Measurements from ENCODE around the gene TAP2. TPM values are rescaled to one million over a fixed set of nuclear protein-coding genes. Genes with fewer than 3 reads are reported as not detected.
"Not testable (repeated sequence)": the region's sequence is repeated elsewhere in the genome, so short reads cannot be mapped to it uniquely, and the experiment has no call there.

Gene TAP2
- 45.5 TPM for polyA plus RNA-seq (2012; ENCODE audit: missing spikeins)

DNA sequence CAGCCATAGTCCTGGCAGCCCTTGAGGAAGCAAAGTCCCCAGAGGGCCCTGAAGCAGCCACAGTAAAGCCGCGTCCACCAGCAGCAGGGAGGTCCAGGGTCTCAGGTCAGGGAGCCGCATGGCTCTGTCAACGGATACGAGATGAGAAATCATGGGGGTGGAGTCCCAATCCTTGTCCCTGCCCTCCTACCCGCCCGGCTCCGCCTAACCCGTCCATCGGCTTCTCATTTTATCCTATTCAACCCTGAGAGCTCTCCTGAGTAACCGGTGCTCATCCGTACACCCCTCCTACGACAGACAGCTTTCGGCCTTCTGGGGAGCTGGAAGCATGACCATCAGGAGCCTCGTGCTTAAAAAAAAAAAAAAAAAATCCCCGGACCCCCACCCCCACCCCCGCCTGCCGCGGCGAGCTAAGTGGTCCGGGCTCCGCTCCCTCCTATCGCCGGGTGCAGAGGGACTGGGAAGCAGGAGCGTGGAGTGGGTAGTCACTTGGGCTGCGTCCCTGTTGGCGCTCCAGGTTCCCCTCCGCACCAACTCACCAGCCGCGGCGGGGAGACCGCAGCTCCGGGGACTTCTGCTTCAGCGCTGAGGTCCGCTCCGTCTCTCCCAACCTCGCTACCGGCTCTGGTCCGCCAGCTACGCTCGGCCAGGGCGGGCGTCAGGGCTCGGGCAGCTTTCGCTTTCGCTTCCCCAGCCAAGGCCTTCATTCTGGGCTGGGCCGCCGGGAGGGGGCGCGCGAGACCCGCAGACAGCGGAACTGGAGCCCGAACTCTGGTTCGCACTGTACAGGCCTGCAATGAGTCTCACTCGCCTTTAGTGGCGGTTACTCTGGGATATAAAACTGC is at the start of gene TAP2:
Gene TAP2 (minus strand): TSS at position 626 of the 845 bp plus-strand sequence. CDS start 506 bp downstream, at position 120.
- peak; percentile 86 for TF ChIP-seq POLR2A (IDR thresholded peaks at IDR 0.05; ENCODE audit: low read depth, low read length)
- TF ChIP-seq TAF1 (IDR thresholded peaks at IDR 0.05; ENCODE audit: borderline replicate concordance, low read depth, low read length) = peak; percentile 80; the same call in 1 of the 2 replicates
- TF ChIP-seq POLR2AphosphoS5 (IDR thresholded peaks at IDR 0.05; ENCODE audit: low read depth, low read length) = peak; percentile 88; the same call in 1 of the 2 replicates
- DNase-seq (ENCODE audit: insufficient read length) (peak; percentile 94), FAIRE-seq (peak; percentile 93)

DNA sequence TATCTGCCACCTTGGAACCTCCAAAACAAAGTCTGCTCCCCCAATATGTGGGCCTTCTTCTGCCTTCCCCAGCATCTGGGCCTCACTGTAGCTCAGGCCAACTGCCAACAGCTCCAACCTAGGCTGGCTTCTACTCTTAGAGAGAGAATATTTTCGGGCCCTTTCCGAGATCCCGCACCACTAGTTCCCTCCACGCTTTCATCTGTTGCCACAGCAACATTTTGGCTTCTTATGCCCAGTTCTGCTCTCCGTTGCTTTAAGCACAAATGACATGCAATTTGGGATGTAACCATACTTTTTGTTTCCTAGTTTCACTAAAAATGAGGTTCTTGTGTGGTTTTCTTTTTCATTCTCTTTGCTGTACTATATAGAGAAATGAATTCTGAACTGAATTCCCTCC is 49.1 kb upstream of the TAP2 start:
- no peak for TF ChIP-seq POLR2A (IDR thresholded peaks at IDR 0.05; ENCODE audit: low read depth, low read length)
- no peak for TF ChIP-seq TAF1 (IDR thresholded peaks at IDR 0.05; ENCODE audit: borderline replicate concordance, low read depth, low read length)
- no peak for TF ChIP-seq POLR2AphosphoS5 (IDR thresholded peaks at IDR 0.05; ENCODE audit: low read depth, low read length)
- DNase-seq (ENCODE audit: insufficient read length) (no peak), FAIRE-seq (no peak)

DNA sequence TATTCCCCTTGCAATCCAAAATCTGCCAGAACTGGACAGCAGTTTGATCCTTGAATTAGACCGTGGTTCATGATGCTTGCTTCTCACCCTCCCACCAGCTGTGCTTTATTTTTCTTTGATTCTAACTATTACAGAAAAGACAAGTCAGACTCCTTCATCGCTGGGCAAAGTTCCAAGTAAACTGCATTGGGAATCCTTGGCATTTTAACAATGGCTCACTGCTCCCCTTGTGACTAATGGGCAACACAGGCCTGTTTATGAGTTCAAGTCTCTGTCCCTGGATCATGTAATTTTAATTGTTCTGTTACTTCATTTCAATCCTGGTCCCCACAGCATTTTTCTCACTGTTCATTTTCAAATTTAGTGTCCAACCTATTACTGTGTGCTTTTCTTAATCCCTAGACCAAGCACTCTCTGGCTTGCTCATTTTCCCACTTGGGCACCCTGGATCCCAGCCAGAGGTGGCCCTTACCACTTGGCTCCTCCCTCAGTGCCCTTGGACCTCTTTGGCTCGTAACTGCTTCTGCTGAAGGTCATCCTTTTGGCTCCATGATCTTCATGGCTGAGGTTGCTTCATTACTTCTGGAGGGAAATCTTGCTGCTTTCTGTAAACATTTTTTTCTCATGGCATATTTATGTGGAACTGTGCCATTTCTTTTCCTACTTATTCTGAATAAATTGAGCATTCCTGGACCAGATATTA is 48.3 kb upstream of the TAP2 start:
- FAIRE-seq = no peak
- DNase-seq (ENCODE audit: insufficient read length) = no peak
- TF ChIP-seq POLR2AphosphoS5 (IDR thresholded peaks at IDR 0.05; ENCODE audit: low read depth, low read length) (no peak), TAF1 (IDR thresholded peaks at IDR 0.05; ENCODE audit: borderline replicate concordance, low read depth, low read length) (no peak), POLR2A (IDR thresholded peaks at IDR 0.05; ENCODE audit: low read depth, low read length) (no peak)

DNA sequence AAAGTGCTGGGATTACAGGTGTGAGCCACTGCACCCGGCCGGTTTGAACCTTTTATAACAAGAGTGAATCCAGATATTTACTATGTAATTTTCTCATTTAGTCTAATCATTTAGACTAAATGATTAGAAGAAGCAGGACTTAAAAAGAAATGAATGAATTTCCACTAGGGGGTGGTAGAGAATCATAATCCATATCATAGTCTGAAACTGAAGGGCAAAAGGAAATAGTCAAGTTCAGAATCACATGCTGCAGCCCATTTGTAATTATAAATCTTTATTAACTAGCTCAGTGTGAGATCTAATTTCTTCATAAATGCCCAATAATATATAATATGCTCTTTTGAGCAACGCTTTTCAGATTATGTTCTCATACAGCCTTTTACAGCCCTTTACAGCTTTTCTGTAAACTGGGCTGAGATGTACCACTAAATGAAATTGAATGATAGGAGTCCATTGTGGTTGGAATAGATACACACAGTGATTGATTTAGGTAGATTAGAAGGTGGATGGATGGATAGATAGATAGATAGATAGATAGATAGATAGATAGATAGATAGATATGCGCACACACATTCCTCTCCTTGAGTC is 47.3 kb upstream of the TAP2 start:
- no peak for TF ChIP-seq POLR2AphosphoS5 (IDR thresholded peaks at IDR 0.05; ENCODE audit: low read depth, low read length)
- TF ChIP-seq TAF1 (IDR thresholded peaks at IDR 0.05; ENCODE audit: borderline replicate concordance, low read depth, low read length) = no peak
- no peak for TF ChIP-seq POLR2A (IDR thresholded peaks at IDR 0.05; ENCODE audit: low read depth, low read length)
- FAIRE-seq (peak; percentile 58), DNase-seq (ENCODE audit: insufficient read length) (no peak)

DNA sequence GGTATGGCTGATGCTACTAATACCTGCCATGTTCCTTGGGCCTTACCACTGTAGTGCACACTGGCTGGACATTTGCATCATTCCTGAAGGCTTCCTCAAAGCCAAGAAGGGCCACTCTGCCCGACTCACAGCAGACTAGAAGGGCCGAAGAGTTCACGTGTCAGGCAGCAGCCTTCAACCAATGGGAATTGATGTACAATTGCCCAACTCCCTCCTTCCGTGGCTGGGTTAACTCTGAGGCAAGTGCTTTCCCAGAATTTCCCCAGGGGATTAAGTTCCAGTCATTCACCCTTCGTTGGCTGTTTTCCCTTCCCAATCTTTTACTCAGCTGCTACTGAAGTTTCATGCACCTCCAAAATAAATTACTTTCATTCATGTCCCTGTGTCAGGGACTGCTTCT is 45.2 kb upstream of the TAP2 start:
- DNase-seq (ENCODE audit: insufficient read length) (no peak), FAIRE-seq (no peak)
- TF ChIP-seq POLR2AphosphoS5 (IDR thresholded peaks at IDR 0.05; ENCODE audit: low read depth, low read length) (no peak), POLR2A (IDR thresholded peaks at IDR 0.05; ENCODE audit: low read depth, low read length) (no peak), TAF1 (IDR thresholded peaks at IDR 0.05; ENCODE audit: borderline replicate concordance, low read depth, low read length) (no peak)

DNA sequence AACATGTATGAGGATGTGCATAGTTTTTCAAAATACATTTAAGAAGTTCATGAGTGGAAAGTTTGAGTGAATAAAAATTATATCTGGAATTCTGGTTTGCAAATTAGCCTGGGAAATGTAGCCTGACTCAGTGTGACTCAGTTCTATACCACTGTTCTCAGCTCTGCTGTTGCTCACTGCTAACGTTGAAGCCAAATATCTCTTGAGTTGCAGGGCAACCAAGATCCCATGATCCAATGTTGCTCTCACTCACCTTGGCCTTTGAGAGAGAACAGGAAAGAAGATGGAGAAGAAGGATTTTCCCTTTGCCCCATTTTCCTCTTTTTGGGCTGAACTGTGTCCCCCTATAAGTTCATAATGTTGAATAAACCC is 44.3 kb upstream of the TAP2 start:
- FAIRE-seq (no peak), DNase-seq (ENCODE audit: insufficient read length) (no peak)
- no peak for TF ChIP-seq POLR2AphosphoS5 (IDR thresholded peaks at IDR 0.05; ENCODE audit: low read depth, low read length)
- TF ChIP-seq POLR2A (IDR thresholded peaks at IDR 0.05; ENCODE audit: low read depth, low read length) = no peak
- TF ChIP-seq TAF1 (IDR thresholded peaks at IDR 0.05; ENCODE audit: borderline replicate concordance, low read depth, low read length) = no peak

DNA sequence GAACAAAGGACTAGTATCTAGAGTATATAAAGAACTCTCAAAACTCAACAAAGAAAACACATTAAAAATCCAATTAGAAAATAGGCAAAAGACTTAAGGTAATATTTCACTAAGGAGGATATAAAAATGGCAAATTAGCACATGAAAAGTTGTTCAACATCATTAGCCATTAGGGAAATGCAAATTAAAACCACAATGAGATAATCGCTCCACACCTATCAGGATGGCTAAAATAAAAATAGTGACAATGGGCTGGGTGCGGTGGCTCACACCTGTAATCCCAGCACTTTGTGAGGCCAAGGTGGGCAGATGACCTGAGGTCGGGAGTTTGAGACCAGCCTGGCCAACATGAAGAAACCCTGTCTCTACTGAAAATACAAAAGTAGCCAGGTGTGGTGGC is 42.4 kb upstream of the TAP2 start:
- not testable (repeated sequence) for DNase-seq (ENCODE audit: insufficient read length); FAIRE-seq

DNA sequence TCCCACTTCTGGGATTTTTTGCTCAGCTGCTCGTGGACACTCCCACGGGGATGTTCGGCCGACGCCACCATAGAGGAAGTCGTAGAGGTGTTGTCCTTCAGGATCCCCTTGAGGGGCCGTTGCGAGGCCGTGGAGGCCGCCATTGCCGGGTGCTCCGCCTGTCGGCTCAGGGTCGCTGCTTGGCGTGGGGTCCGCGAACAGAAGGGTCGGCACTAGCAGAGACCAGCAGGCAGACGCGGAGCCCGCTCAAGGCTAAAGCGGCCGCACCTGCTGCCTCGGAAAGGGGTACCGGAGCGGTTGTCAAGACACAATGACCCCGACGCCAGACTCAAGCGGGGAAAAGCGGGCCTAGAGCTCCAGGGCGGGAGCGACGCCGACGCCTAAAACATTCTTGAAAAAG is 41.2 kb upstream of the TAP2 start:
- TF ChIP-seq POLR2AphosphoS5 (IDR thresholded peaks at IDR 0.05; ENCODE audit: low read depth, low read length) (no peak), POLR2A (IDR thresholded peaks at IDR 0.05; ENCODE audit: low read depth, low read length) (no peak), TAF1 (IDR thresholded peaks at IDR 0.05; ENCODE audit: borderline replicate concordance, low read depth, low read length) (no peak)
- FAIRE-seq = no peak

DNA sequence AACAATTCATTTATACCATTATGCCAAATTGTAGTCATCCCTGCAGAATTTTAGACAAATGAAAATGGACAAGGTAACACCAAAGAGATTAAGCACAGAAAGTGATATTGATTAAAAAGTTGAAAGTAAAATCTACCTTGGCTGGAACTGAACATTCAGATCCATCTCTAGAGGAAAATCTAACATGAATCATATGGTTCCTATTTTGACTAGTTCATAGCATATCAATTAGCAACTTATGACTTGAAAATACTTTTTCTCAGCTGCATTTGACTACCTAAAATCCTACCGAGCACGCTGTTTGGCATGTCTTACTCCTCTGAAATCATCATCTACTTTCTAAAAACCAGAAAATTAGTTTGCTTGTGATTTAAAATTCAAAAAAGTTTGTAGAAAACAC is 38.1 kb upstream of the TAP2 start:
- no peak for TF ChIP-seq TAF1 (IDR thresholded peaks at IDR 0.05; ENCODE audit: borderline replicate concordance, low read depth, low read length)
- TF ChIP-seq POLR2A (IDR thresholded peaks at IDR 0.05; ENCODE audit: low read depth, low read length) = no peak
- TF ChIP-seq POLR2AphosphoS5 (IDR thresholded peaks at IDR 0.05; ENCODE audit: low read depth, low read length) = no peak
- DNase-seq (ENCODE audit: insufficient read length) (no peak), FAIRE-seq (no peak)

More for the DNA sequence above, 41.2 kb upstream of the TAP2 start:
- DNase-seq (ENCODE audit: insufficient read length) = no peak

DNA sequence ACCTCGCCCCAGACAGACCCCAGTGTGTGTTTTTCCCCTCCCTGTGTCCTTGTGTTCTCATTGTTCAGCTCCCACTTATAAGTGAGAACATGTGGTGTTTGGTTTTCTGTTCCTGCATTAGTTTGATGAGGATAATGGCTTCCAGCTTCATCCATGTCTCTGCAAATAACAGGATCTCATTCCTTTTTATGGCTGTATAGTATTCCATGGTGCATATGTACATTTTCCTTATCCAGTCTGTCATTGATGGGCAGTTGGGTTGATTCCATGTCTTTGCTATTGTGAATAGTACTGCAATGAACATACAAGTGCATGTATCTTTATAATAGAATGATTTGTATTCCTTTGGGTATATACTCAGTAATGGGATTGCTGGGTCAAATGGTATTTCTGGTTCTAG is 35.4 kb upstream of the TAP2 start:
- not testable (repeated sequence) for DNase-seq (ENCODE audit: insufficient read length); FAIRE-seq

DNA sequence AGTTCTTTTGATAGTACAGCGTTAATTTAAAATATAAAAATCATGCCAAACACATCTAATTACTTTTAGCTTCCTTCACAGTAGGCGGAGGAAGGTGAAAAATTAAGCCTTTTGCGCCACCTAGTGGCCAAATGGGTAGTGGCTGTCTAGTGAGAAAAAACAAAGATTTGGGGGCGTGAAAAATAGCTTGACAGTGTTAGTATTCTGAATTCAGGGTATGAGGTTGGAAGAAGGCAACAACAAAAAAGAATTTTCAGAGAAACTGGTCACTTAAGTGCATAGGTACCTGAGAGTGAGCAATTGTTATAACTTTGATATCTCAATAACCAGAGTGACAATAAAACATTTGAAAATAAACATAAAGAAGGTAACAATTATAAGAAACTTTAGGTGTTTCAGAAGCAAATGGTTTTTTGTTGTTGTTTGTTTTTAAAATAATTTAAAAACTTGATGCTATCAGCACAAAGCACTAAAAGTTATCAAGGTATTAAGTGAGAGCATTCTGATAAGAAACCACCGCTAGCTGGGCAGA is 29.8 kb upstream of the TAP2 start:
- FAIRE-seq (peak; percentile 96), DNase-seq (ENCODE audit: insufficient read length) (no peak)
- TF ChIP-seq TAF1 (IDR thresholded peaks at IDR 0.05; ENCODE audit: borderline replicate concordance, low read depth, low read length) = no peak
- no peak for TF ChIP-seq POLR2A (IDR thresholded peaks at IDR 0.05; ENCODE audit: low read depth, low read length)
- no peak for TF ChIP-seq POLR2AphosphoS5 (IDR thresholded peaks at IDR 0.05; ENCODE audit: low read depth, low read length)

Measured in GM12892 (cell line).